ENCODE measurements around the gene GRM7. TPM values are rescaled to one million over a fixed set of nuclear protein-coding genes. Genes with fewer than 3 reads are reported as not detected.

The GRM7 gene
- total and polyA plus RNA-seq, 4 donors, result 0.08 to 0.33 TPM; not detected in 2

DNA sequence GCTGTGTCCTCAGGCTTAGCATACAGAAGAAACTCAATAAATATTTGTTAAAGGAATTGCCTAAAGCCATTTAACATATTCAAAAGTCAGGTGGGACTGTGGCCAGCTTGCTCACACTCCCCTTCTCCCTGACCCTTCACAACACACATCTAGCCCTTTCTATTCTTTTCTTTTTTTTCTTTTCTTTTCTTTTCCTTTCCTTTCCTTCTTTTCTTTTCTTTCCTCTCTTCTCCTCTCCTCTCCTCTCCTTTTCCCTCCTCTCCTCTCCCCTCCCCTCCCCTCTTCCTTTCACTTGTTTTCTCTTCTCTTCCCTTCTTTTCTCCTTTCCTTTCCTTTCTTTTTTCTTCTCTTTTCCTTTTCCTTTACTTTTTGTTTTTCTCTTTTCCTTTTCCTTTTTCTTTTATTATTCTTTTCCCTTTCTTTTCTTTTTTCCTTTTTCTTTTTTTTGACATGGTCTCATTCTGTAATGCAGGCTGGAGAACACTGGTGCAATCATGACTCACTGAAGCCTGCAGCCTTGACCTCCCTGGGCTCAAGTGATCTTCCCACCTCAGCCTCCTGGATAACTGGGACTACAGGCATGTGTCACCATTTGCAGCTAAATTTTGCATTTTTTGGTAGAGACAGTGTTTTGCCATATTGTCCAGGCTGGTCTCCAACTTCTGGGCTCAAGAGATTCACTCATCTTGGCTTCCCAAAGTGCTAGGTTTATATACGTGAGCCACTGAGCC is 377.8 kb downstream of the GRM7 start:
- peaks cover 3 to 14% (median 10%) of the 10 kb centered on the region in 4 donors for H3K4me1 ChIP-seq (ENCODE audit: control insufficient read depth in 4 of 4, insufficient read depth in 4 of 4, low read length in 3 of 4)
- no peaks in the 10 kb centered on the region for H3K27me3 ChIP-seq (ENCODE audit: control insufficient read depth in 4 of 4, insufficient read depth in 4 of 4, low read length in 3 of 4)
- H3K9ac ChIP-seq (ENCODE audit: low read depth in 1 of 2, low read length in 2 of 2), result no peak overlapping the region
- H3K4me3 ChIP-seq (ENCODE audit: low read depth in 1 of 3, low read length in 3 of 3), result no peak overlapping the region
- no peak for DNase-seq (ENCODE audit: low spot score)
- no peaks in the 10 kb centered on the region for H3K9me3 ChIP-seq (ENCODE audit: control insufficient read depth in 4 of 4, low read length in 3 of 4)
- 89% methylated on average over 1 of the region's 1 CpG for WGBS
- TF ChIP-seq NR2F2 (IDR thresholded peaks at IDR 0.05) (no peak), HNF4G (IDR thresholded peaks at IDR 0.05) (no peak), YY1 (IDR thresholded peaks at IDR 0.05) (no peak), FOXA2 (IDR thresholded peaks at IDR 0.05) (no peak), EGR1 (IDR thresholded peaks at IDR 0.05; ENCODE audit: low read depth in 2 of 2) (no peak), HNF4A (conservative IDR thresholded peaks at IDR 0.05) (no peak), JUND (IDR thresholded peaks at IDR 0.05) (no peak), RAD21 (IDR thresholded peaks at IDR 0.05) (no peak), TAF1 (conservative IDR thresholded peaks at IDR 0.05) (no peak), GABPA (IDR thresholded peaks at IDR 0.05 in 1 of 2, conservative IDR thresholded peaks at IDR 0.05 in 1 of 2) (no peak), FOXA1 (IDR thresholded peaks at IDR 0.05) (no peak), SP1 (IDR thresholded peaks at IDR 0.05) (no peak)
- TF ChIP-seq, protein P1, sequence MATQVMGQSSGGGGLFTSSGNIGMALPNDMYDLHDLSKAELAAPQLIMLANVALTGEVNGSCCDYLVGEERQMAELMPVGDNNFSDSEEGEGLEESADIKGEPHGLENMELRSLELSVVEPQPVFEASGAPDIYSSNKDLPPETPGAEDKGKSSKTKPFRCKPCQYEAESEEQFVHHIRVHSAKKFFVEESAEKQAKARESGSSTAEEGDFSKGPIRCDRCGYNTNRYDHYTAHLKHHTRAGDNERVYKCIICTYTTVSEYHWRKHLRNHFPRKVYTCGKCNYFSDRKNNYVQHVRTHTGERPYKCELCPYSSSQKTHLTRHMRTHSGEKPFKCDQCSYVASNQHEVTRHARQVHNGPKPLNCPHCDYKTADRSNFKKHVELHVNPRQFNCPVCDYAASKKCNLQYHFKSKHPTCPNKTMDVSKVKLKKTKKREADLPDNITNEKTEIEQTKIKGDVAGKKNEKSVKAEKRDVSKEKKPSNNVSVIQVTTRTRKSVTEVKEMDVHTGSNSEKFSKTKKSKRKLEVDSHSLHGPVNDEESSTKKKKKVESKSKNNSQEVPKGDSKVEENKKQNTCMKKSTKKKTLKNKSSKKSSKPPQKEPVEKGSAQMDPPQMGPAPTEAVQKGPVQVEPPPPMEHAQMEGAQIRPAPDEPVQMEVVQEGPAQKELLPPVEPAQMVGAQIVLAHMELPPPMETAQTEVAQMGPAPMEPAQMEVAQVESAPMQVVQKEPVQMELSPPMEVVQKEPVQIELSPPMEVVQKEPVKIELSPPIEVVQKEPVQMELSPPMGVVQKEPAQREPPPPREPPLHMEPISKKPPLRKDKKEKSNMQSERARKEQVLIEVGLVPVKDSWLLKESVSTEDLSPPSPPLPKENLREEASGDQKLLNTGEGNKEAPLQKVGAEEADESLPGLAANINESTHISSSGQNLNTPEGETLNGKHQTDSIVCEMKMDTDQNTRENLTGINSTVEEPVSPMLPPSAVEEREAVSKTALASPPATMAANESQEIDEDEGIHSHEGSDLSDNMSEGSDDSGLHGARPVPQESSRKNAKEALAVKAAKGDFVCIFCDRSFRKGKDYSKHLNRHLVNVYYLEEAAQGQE (IDR thresholded peaks at IDR 0.05), result no peak
- TF ChIP-seq, protein P2, sequence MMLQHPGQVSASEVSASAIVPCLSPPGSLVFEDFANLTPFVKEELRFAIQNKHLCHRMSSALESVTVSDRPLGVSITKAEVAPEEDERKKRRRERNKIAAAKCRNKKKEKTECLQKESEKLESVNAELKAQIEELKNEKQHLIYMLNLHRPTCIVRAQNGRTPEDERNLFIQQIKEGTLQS (IDR thresholded peaks at IDR 0.05), result no peak
- TF ChIP-seq, protein P3, sequence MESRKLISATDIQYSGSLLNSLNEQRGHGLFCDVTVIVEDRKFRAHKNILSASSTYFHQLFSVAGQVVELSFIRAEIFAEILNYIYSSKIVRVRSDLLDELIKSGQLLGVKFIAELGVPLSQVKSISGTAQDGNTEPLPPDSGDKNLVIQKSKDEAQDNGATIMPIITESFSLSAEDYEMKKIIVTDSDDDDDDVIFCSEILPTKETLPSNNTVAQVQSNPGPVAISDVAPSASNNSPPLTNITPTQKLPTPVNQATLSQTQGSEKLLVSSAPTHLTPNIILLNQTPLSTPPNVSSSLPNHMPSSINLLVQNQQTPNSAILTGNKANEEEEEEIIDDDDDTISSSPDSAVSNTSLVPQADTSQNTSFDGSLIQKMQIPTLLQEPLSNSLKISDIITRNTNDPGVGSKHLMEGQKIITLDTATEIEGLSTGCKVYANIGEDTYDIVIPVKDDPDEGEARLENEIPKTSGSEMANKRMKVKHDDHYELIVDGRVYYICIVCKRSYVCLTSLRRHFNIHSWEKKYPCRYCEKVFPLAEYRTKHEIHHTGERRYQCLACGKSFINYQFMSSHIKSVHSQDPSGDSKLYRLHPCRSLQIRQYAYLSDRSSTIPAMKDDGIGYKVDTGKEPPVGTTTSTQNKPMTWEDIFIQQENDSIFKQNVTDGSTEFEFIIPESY (IDR thresholded peaks at IDR 0.05), result no peak
- TF ChIP-seq, protein P4, sequence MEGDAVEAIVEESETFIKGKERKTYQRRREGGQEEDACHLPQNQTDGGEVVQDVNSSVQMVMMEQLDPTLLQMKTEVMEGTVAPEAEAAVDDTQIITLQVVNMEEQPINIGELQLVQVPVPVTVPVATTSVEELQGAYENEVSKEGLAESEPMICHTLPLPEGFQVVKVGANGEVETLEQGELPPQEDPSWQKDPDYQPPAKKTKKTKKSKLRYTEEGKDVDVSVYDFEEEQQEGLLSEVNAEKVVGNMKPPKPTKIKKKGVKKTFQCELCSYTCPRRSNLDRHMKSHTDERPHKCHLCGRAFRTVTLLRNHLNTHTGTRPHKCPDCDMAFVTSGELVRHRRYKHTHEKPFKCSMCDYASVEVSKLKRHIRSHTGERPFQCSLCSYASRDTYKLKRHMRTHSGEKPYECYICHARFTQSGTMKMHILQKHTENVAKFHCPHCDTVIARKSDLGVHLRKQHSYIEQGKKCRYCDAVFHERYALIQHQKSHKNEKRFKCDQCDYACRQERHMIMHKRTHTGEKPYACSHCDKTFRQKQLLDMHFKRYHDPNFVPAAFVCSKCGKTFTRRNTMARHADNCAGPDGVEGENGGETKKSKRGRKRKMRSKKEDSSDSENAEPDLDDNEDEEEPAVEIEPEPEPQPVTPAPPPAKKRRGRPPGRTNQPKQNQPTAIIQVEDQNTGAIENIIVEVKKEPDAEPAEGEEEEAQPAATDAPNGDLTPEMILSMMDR (IDR thresholded peaks at IDR 0.05; ENCODE audit: low read depth, low read length, missing input control), result no peak
- no peaks in the 10 kb centered on the region for H3K36me3 ChIP-seq (ENCODE audit: control insufficient read depth in 4 of 4, insufficient read depth in 3 of 4, low read depth in 1 of 4, low read length in 3 of 4)
- H3K27ac ChIP-seq (ENCODE audit: low read depth in 1 of 2, low read length in 2 of 2), result no peak overlapping the region

All from liver (tissue), 9 donors.